Glutamatergic neuron (in vitro differentiated cells): ENCODE results near the gene AMER3. TPM values are rescaled to one million over a fixed set of nuclear protein-coding genes. Genes with fewer than 3 reads are reported as not detected.

Source experiments
- DNase-seq: peaks from one replicate; pipeline ENCODE4 v3.0.0; 2022
- H3K27ac Mint-ChIP-seq: one replicate; pipeline ENCODE4 v1.8.0; 2020; ENCODE audit warnings: mild to moderate bottlenecking, mixed read lengths, inconsistent platforms; ENCODE audit not compliant: unreplicated experiment
- H3K27me3 Mint-ChIP-seq: one replicate; pipeline ENCODE4 v1.8.0; 2020; ENCODE audit warnings: mild to moderate bottlenecking, moderate library complexity, mixed read lengths, inconsistent platforms; ENCODE audit not compliant: unreplicated experiment
- H3K36me3 Mint-ChIP-seq: one replicate; pipeline ENCODE4 v1.8.0; 2020; ENCODE audit warnings: mild to moderate bottlenecking, mixed read lengths, inconsistent platforms; ENCODE audit not compliant: unreplicated experiment
- H3K4me1 Mint-ChIP-seq: one replicate; pipeline ENCODE4 v1.8.0; 2020; ENCODE audit warnings: mild to moderate bottlenecking, low read depth, mixed read lengths, inconsistent platforms; ENCODE audit not compliant: unreplicated experiment
- H3K4me3 Mint-ChIP-seq: one replicate; pipeline ENCODE4 v1.8.0; 2020; ENCODE audit warnings: mild to moderate bottlenecking, mixed read lengths, inconsistent platforms; ENCODE audit not compliant: unreplicated experiment
- H3K9me3 Mint-ChIP-seq: one replicate; pipeline ENCODE4 v1.8.0; 2020; ENCODE audit warnings: mild to moderate bottlenecking, moderate library complexity, mixed read lengths, inconsistent platforms; ENCODE audit not compliant: unreplicated experiment
- CTCF ChIP-seq: fragments of 200-600 bp; sonication (generic); IDR thresholded peaks from one replicate; pipeline ENCODE4 v1.5.0; 2021; ENCODE audit not compliant: partially characterized antibody, unreplicated experiment
- total RNA-seq: library from RNA; stranded (reverse); fragmentation: NEBNext Ultra II Directional; extraction: Animal tissue kit (Norgen Biotek cat#: 25700); gene quantifications from one replicate; pipeline ENCODE4 v1.2.1, GENCODE V29; 2021; ENCODE audit not compliant: unreplicated experiment

The AMER3 gene
- total RNA-seq, 1 donor from 2014 or later, result 20.6 TPM

- no peak for TF ChIP-seq CTCF
- peaks cover 5% of the 10 kb centered on the region for H3K36me3 Mint-ChIP-seq
- H3K9me3 Mint-ChIP-seq, result peaks cover 3% of the 10 kb centered on the region
- H3K4me1 Mint-ChIP-seq, result peaks cover 5% of the 10 kb centered on the region
- H3K27me3 Mint-ChIP-seq, result no peaks in the 10 kb centered on the region
- no peak for DNase-seq
- no peak overlapping the region for H3K27ac Mint-ChIP-seq
- no peak overlapping the region for H3K4me3 Mint-ChIP-seq
These were observed 14.7 kb upstream of the AMER3 start for GRCh38 chr2:130740671-130741070.

- H3K4me1 Mint-ChIP-seq, result peaks cover 5% of the 10 kb centered on the region
- no peak overlapping the region for H3K4me3 Mint-ChIP-seq
- H3K36me3 Mint-ChIP-seq, result peaks cover 11% of the 10 kb centered on the region
- H3K27ac Mint-ChIP-seq, result no peak overlapping the region
- DNase-seq, result no peak
- no peaks in the 10 kb centered on the region for H3K27me3 Mint-ChIP-seq
- TF ChIP-seq CTCF, result no peak
- peaks cover 3% of the 10 kb centered on the region for H3K9me3 Mint-ChIP-seq
These were observed 12.1 kb upstream of the AMER3 start for GRCh38 chr2:130743278-130743677.

- no peak for DNase-seq
- H3K36me3 Mint-ChIP-seq, result peaks cover 11% of the 10 kb centered on the region
- H3K27me3 Mint-ChIP-seq, result no peaks in the 10 kb centered on the region
- no peak overlapping the region for H3K4me3 Mint-ChIP-seq
- H3K27ac Mint-ChIP-seq, result no peak overlapping the region
- peaks cover 5% of the 10 kb centered on the region for H3K4me1 Mint-ChIP-seq
- H3K9me3 Mint-ChIP-seq, result peaks cover 3% of the 10 kb centered on the region
- no peak for TF ChIP-seq CTCF
These were observed 10.8 kb upstream of the AMER3 start for GRCh38 chr2:130744287-130745117.

GRCh38 chr2:130749078-130749477 is 6.3 kb upstream of the AMER3 start:
- no peak overlapping the region for H3K27ac Mint-ChIP-seq
- peaks cover 3% of the 10 kb centered on the region for H3K9me3 Mint-ChIP-seq
- H3K36me3 Mint-ChIP-seq, result peaks cover 11% of the 10 kb centered on the region
- H3K27me3 Mint-ChIP-seq, result no peaks in the 10 kb centered on the region
- H3K4me3 Mint-ChIP-seq, result no peak overlapping the region
- TF ChIP-seq CTCF, result no peak
- DNase-seq, result no peak
- peaks cover 5% of the 10 kb centered on the region for H3K4me1 Mint-ChIP-seq

GRCh38 chr2:130749641-130750040 is 5.7 kb upstream of the AMER3 start:
- no peak overlapping the region for H3K27ac Mint-ChIP-seq
- H3K36me3 Mint-ChIP-seq, result peaks cover 11% of the 10 kb centered on the region
- peaks cover 2% of the 10 kb centered on the region for H3K4me1 Mint-ChIP-seq
- H3K4me3 Mint-ChIP-seq, result no peak overlapping the region
- H3K9me3 Mint-ChIP-seq, result peaks cover 4% of the 10 kb centered on the region
- no peaks in the 10 kb centered on the region for H3K27me3 Mint-ChIP-seq
- no peak for TF ChIP-seq CTCF
- DNase-seq, result no peak
